Measurements from ENCODE around the gene NET1.

DNA sequence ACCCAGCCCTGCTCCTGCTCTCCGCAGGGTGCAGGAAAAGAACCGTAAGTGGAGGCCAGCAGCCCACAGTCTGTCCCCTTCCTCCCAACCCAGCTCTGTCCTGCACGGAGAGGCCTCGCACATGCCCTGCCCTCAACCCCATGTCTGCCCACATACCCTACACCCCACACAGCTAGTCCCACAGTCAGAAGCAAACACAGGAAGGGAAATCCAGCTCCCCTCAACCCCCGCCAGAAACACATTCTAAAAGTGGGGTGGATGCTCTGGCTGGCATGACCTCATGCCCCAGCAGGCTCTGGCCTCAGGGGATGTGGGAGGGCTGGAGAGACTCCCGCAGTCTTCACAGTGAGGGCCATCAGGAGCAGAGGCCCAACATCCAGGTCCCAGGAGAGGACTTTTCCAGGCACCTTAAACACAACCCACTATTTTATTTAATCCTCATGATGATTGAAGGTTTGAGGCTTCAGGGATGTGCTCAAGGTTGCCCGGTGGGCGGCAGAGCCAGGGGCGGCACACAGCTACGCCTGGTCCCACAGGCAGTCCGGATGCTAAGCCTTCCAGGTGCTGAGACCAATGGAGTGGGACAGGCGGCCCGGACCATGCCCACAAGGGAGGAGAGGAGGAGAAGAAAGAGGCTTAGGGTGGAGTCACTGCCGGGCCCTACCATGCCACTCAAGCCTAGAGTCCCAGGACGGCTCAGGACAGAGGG lies 57.1 kb downstream of the NET1 start:
- TF ChIP-seq POLR2A (IDR thresholded peaks at IDR 0.05), result no peak
- TF ChIP-seq, protein P1, sequence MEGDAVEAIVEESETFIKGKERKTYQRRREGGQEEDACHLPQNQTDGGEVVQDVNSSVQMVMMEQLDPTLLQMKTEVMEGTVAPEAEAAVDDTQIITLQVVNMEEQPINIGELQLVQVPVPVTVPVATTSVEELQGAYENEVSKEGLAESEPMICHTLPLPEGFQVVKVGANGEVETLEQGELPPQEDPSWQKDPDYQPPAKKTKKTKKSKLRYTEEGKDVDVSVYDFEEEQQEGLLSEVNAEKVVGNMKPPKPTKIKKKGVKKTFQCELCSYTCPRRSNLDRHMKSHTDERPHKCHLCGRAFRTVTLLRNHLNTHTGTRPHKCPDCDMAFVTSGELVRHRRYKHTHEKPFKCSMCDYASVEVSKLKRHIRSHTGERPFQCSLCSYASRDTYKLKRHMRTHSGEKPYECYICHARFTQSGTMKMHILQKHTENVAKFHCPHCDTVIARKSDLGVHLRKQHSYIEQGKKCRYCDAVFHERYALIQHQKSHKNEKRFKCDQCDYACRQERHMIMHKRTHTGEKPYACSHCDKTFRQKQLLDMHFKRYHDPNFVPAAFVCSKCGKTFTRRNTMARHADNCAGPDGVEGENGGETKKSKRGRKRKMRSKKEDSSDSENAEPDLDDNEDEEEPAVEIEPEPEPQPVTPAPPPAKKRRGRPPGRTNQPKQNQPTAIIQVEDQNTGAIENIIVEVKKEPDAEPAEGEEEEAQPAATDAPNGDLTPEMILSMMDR (IDR thresholded peaks at IDR 0.05), result no peak
